ENCODE results near the gene NOSTRIN. TPM values are rescaled to one million over a fixed set of nuclear protein-coding genes. Genes with fewer than 3 reads are reported as not detected.

The NOSTRIN gene
- total and polyA plus RNA-seq, 7 donors, result 5.1 to 49.0 (median 13.3) TPM

GRCh38 chr2:168805615-168806014 lies 3.2 kb downstream of the NOSTRIN start:
- no peak overlapping the region for H3K4me3 ChIP-seq
- TF ChIP-seq CTCF (IDR thresholded peaks at IDR 0.05), result no peak
- no peak for TF ChIP-seq EP300 (IDR thresholded peaks at IDR 0.05)
- no peak for TF ChIP-seq POLR2AphosphoS5 (IDR thresholded peaks at IDR 0.05)
- no peak for TF ChIP-seq POLR2A (IDR thresholded peaks at IDR 0.05)
- DNase-seq, result no peak
- no peaks in the 10 kb centered on the region for H3K9me3 ChIP-seq
- 95 to 97% methylated on average over 7 of the region's 7 CpGs for WGBS, 2 donors
- no peaks in the 10 kb centered on the region for H3K4me1 ChIP-seq
- intact Hi-C loops (cut with DNase I), result no loop called here
- H3K27ac ChIP-seq, result no peak overlapping the region
- H3K27me3 ChIP-seq, result no peaks in the 10 kb centered on the region
- no peaks in the 10 kb centered on the region for H3K36me3 ChIP-seq

- Histone ChIP-seq H3K4me3 (no peak overlapping the region), H3K27ac (no peak overlapping the region)
These were observed 7.1 kb downstream of the NOSTRIN start for GRCh38 chr2:168809537-168809936.

GRCh38 chr2:168810235-168810634 lies 7.8 kb downstream of the NOSTRIN start:
- 95% methylated on average over 2 of the region's 2 CpGs for WGBS, 2 donors

More at GRCh38 chr2:168809537-168809936, 7.1 kb downstream of the NOSTRIN start:
- DNase-seq, result no peak
- Histone ChIP-seq H3K4me1 (no peaks in the 10 kb centered on the region), H3K36me3 (no peaks in the 10 kb centered on the region), H3K9me3 (no peaks in the 10 kb centered on the region), H3K27me3 (no peaks in the 10 kb centered on the region)
- no peak for TF ChIP-seq EP300 (IDR thresholded peaks at IDR 0.05)
- intact Hi-C loops (cut with DNase I), result no loop called here

GRCh38 chr2:168811696-168812095 lies 9.3 kb downstream of the NOSTRIN start:
- no peaks in the 10 kb centered on the region for H3K4me1 ChIP-seq
- no peaks in the 10 kb centered on the region for H3K36me3 ChIP-seq
- no peak overlapping the region for H3K4me3 ChIP-seq
- DNase-seq, result no peak
- H3K27ac ChIP-seq, result no peak overlapping the region
- H3K27me3 ChIP-seq, result no peaks in the 10 kb centered on the region
- TF ChIP-seq POLR2A (IDR thresholded peaks at IDR 0.05), result no peak
- TF ChIP-seq CTCF (IDR thresholded peaks at IDR 0.05), result no peak
- TF ChIP-seq POLR2AphosphoS5 (IDR thresholded peaks at IDR 0.05), result no peak
- TF ChIP-seq EP300 (IDR thresholded peaks at IDR 0.05), result no peak
- no peaks in the 10 kb centered on the region for H3K9me3 ChIP-seq
- 14 to 55% methylated on average over 3 of the region's 3 CpGs for WGBS, 2 donors
- intact Hi-C loops (cut with DNase I), result no loop called here

More at GRCh38 chr2:168810235-168810634, 7.8 kb downstream of the NOSTRIN start:
- Histone ChIP-seq H3K27me3 (no peaks in the 10 kb centered on the region), H3K4me3 (no peak overlapping the region), H3K4me1 (no peaks in the 10 kb centered on the region), H3K27ac (no peak overlapping the region), H3K36me3 (no peaks in the 10 kb centered on the region), H3K9me3 (no peaks in the 10 kb centered on the region)
- intact Hi-C loops (cut with DNase I), result no loop called here
- no peak for DNase-seq
- TF ChIP-seq CTCF (IDR thresholded peaks at IDR 0.05) (no peak), POLR2A (IDR thresholded peaks at IDR 0.05) (no peak), EP300 (IDR thresholded peaks at IDR 0.05) (no peak), POLR2AphosphoS5 (IDR thresholded peaks at IDR 0.05) (no peak)

GRCh38 chr2:168814046-168814445 lies 11.6 kb downstream of the NOSTRIN start:
- Histone ChIP-seq H3K27me3 (no peaks in the 10 kb centered on the region), H3K4me1 (no peaks in the 10 kb centered on the region), H3K36me3 (no peaks in the 10 kb centered on the region), H3K27ac (no peak overlapping the region), H3K4me3 (no peak overlapping the region), H3K9me3 (no peaks in the 10 kb centered on the region)
- intact Hi-C loops (cut with DNase I), result no loop called here
- no peak for DNase-seq
- WGBS, 2 donors, result 62 to 81% methylated on average over 2 of the region's 2 CpGs
- TF ChIP-seq EP300 (IDR thresholded peaks at IDR 0.05) (no peak), CTCF (IDR thresholded peaks at IDR 0.05) (no peak), POLR2A (IDR thresholded peaks at IDR 0.05) (no peak), POLR2AphosphoS5 (IDR thresholded peaks at IDR 0.05) (no peak)

Data from sigmoid colon (tissue), 7 donors.